CD4-positive, CD25-positive, alpha-beta regulatory T cell (primary cell): ENCODE measurements around the gene RPL23. TPM values are rescaled to one million over a fixed set of nuclear protein-coding genes. Genes with fewer than 3 reads are reported as not detected.

ENCODE experiments used
- ATAC-seq, 2 donors: fragments of 150-1000 bp; cut with Tn5 transposase; one replicate each; pipeline ENCODE4 v1.10.0; 2021; ENCODE audit warnings: low read depth in 2 of 2, moderate number of reproducible peaks in 2 of 2, moderate library complexity in 1 of 2
- DNase-seq, 3 donors: peaks; one replicate each; pipeline versions ENCODE4 v3.0.0 to v3.0.0-alpha.2; 2012 to 2022; ENCODE audit warnings: mixed read lengths in 1 of 3
- H3K27ac ChIP-seq: one replicate; pipeline ENCODE4 v1.7.0; 2013; ENCODE audit warnings: mild to moderate bottlenecking, low read length; ENCODE audit not compliant: insufficient read depth, poor library complexity, severe bottlenecking
- H3K27me3 ChIP-seq: one replicate; pipeline ENCODE4 v1.7.0; 2013; ENCODE audit warnings: low read length; ENCODE audit not compliant: control insufficient read depth, insufficient read depth
- H3K36me3 ChIP-seq: one replicate; pipeline ENCODE4 v1.7.0; 2013; ENCODE audit warnings: mild to moderate bottlenecking, low read length, moderate library complexity; ENCODE audit not compliant: control insufficient read depth, insufficient read depth
- H3K4me1 ChIP-seq: 2 replicates; pipeline ENCODE4 v1.7.0; 2013; ENCODE audit warnings: mild to moderate bottlenecking, low read length; ENCODE audit not compliant: insufficient read depth, control insufficient read depth, poor library complexity, severe bottlenecking
- H3K4me3 ChIP-seq: one replicate; pipeline ENCODE4 v1.7.0; 2013; ENCODE audit warnings: low read depth, mild to moderate bottlenecking, low read length, moderate library complexity
- H3K9me3 ChIP-seq, 2 experiments: 1 replicate in 1 of 2; 2 replicates in 1 of 2; pipeline ENCODE4 v1.7.0; 2013; ENCODE audit warnings: low read length in 2 of 2, mild to moderate bottlenecking in 1 of 2, moderate library complexity in 1 of 2; ENCODE audit not compliant: control insufficient read depth in 2 of 2
- H3K27ac Mint-ChIP-seq, 3 donors: one replicate each; pipeline ENCODE4 v1.8.0; 2020 to 2022; ENCODE audit warnings: mild to moderate bottlenecking in 3 of 3, mixed read lengths in 3 of 3, moderate library complexity in 2 of 3
- H3K27me3 Mint-ChIP-seq: one replicate; pipeline ENCODE4 v1.8.0; 2022; ENCODE audit warnings: mild to moderate bottlenecking, mixed read lengths
- H3K36me3 Mint-ChIP-seq: one replicate; pipeline ENCODE4 v1.8.0; 2020; ENCODE audit warnings: mixed read lengths
- H3K4me1 Mint-ChIP-seq, 4 donors: one replicate each; pipeline ENCODE4 v1.8.0; 2020 to 2022; ENCODE audit warnings: mixed read lengths in 4 of 4, mild to moderate bottlenecking in 1 of 4
- H3K4me3 Mint-ChIP-seq, 4 donors: one replicate each; pipeline ENCODE4 v1.8.0; 2020 to 2022; ENCODE audit warnings: mild to moderate bottlenecking in 4 of 4, mixed read lengths in 4 of 4, moderate library complexity in 3 of 4
- H3K9me3 Mint-ChIP-seq, 7 donors: one replicate each; pipeline ENCODE4 v1.8.0; 2020 to 2022; ENCODE audit warnings: mixed read lengths in 7 of 7, mild to moderate bottlenecking in 3 of 7, moderate library complexity in 2 of 7
- polyA plus RNA-seq, 4 donors: library from polyadenylated mRNA; unstranded; fragments of 300-500 nt; fragmentation: Illumina TruSeq; gene quantifications; one replicate each; pipeline ENCODE4 v1.2.3, GENCODE V29; 2021
- total RNA-seq: library from RNA; stranded (reverse); gene quantifications from one replicate; pipeline ENCODE4 v1.2.3, GENCODE V29; 2022

Gene RPL23
- total and polyA plus RNA-seq, 5 donors from 2014 or later, result 1,034 to 1,411 (median 1,347) TPM

DNA sequence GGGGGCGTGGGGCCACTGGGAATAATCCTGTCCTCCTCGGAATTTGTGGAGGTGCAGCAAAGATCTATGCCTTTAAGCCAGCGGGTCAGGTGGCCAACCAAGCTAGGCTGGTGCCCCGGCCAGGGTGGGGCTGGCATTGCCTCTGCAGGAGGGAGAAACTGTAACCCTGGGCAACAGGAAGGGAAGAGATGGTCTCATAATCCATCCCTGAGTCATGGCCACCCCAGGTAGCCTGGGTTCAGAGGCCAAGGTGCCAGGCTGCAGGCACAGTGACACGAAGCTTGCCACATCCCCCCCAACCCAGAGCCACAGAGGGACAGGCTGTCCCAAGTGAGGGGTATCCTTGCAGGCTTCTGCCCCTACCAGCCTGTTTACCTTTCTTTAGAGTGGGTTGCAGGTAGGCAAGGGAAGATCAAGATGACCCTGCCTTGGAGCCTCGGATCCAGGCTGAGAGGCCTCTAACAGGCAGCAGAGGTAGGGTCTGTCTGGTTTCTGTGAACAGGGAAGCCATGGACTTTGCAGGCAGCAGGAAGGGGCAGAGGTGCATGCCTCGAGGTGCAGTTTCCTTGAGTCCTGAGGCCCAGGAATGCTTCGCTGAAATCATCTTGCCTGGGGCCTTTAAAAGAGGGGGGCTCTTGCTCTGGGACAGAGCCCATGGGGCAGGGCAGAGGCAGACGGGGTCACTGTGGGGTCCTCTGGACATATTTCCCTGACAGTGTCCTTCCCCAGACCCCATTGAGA is 20.3 kb upstream of the RPL23 start:
- peak overlapping the region; percentile 86 for H3K27ac ChIP-seq
- H3K27ac Mint-ChIP-seq, result peak overlapping the region in 2 of 3 donors; percentile 71 to 97
- peaks cover 0 to 80% (median 57%) of the 10 kb centered on the region in 4 donors for H3K4me1 Mint-ChIP-seq
- H3K9me3 Mint-ChIP-seq, result peaks cover 0 to 2% (median 0%) of the 10 kb centered on the region in 7 donors
- H3K4me3 ChIP-seq, result no peak overlapping the region
- H3K4me3 Mint-ChIP-seq, result peak overlapping the region; percentile 55 to 99 (median 77)
- peaks cover 20% of the 10 kb centered on the region for H3K27me3 Mint-ChIP-seq
- H3K36me3 Mint-ChIP-seq, result peaks cover 13% of the 10 kb centered on the region
- ATAC-seq (no peak), DNase-seq (no peak)
- no peaks in the 10 kb centered on the region for H3K9me3 ChIP-seq
- H3K27me3 ChIP-seq, result no peaks in the 10 kb centered on the region
- H3K36me3 ChIP-seq, result peaks cover 16% of the 10 kb centered on the region
- peaks cover 80% of the 10 kb centered on the region for H3K4me1 ChIP-seq

DNA sequence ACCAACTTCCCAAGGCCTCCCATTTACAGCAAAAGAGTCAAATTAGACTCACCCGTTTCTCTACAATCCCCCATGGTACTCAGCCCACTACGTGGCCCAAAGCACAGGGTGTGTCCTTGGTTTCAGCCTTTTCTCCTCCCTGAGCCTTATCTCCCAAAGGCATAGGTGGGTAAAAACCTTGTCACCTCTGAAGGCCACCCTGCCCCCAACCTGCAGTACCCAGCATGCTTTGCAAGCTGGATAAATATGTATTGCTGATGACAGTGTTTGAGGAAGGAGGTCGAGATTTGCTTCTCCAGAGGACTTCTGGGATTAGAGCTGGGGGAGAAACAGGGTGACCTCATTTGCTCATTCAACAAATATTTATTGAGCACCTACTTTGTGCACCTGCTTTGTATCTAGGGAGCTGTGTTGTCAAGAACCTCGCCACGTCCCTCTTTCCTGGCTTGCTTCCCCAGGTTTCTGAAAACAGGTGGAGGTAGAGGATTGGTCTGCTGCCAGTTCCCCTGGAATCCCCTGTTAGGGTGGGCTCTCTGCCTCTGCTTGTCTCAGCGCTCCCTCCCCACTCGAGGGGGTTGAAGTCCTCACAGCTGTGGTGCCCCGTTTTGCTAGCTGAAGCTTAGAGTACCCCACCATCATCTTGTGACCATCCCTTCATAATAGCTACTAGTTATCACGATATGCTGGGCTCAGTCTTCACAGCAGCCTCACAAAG is 19.3 kb upstream of the RPL23 start:
- Histone ChIP-seq H3K27me3 (no peaks in the 10 kb centered on the region), H3K27ac (peak overlapping the region; percentile 86), H3K9me3 (no peaks in the 10 kb centered on the region), H3K4me3 (peak overlapping the region; percentile 84), H3K36me3 (peaks cover 6% of the 10 kb centered on the region), H3K4me1 (peaks cover 83% of the 10 kb centered on the region)
- Mint-ChIP-seq H3K9me3 (peaks cover 0 to 2% (median 0%) of the 10 kb centered on the region in 7 donors), H3K27ac (peak overlapping the region; percentile 96 to 98 (median 97)), H3K4me1 (peaks cover 1 to 80% (median 55%) of the 10 kb centered on the region in 4 donors), H3K36me3 (peaks cover 5% of the 10 kb centered on the region), H3K4me3 (peak overlapping the region; percentile 95 to 99 (median 98)), H3K27me3 (peaks cover 21% of the 10 kb centered on the region)
- ATAC-seq (no peak), DNase-seq (no peak)

DNA sequence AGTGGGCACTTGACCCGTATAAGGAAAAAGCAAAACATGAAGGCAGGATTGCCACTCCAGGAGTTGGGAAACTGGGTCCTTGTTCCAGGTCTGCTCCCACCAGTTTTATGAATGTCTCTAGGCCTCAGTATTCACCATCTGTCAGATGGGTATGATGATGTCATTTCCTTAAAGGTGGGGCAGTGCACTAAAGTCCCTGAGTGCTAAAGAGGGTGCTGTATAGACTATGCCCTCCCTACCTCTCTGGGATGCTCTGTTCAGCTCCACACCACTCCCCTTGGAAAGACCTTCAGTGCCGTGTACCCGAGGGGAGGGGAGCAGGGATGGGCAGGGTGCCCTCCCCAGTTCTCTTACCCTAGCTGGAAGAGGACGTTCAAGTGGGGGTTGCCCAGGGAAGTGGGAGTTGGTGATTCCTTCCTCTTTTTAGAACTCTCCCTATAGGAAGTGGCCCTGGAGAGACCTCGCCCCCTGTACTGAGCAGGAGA is 18.5 kb upstream of the RPL23 start:
- peak overlapping the region; percentile 96 to 98 (median 97) for H3K27ac Mint-ChIP-seq
- Histone ChIP-seq H3K9me3 (no peaks in the 10 kb centered on the region), H3K36me3 (peaks cover 4% of the 10 kb centered on the region), H3K4me3 (peak overlapping the region; percentile 84), H3K27ac (peak overlapping the region; percentile 86), H3K4me1 (peaks cover 76% of the 10 kb centered on the region), H3K27me3 (no peaks in the 10 kb centered on the region)
- peaks cover 8 to 79% (median 57%) of the 10 kb centered on the region in 4 donors for H3K4me1 Mint-ChIP-seq
- peaks cover 0 to 2% (median 0%) of the 10 kb centered on the region in 7 donors for H3K9me3 Mint-ChIP-seq
- H3K4me3 Mint-ChIP-seq, result peak overlapping the region; percentile 95 to 99 (median 98)
- DNase-seq, result peak in 1 of 3 donors; percentile 51
- no peak for ATAC-seq
- peaks cover 4% of the 10 kb centered on the region for H3K36me3 Mint-ChIP-seq
- peaks cover 21% of the 10 kb centered on the region for H3K27me3 Mint-ChIP-seq

GRCh38 chr17:38871247-38872015 is 17.9 kb upstream of the RPL23 start:
- H3K9me3 Mint-ChIP-seq, result peaks cover 0 to 2% (median 0%) of the 10 kb centered on the region in 7 donors
- Histone ChIP-seq H3K27ac (peak overlapping the region; percentile 86), H3K9me3 (no peaks in the 10 kb centered on the region), H3K4me3 (peak overlapping the region; percentile 84), H3K27me3 (no peaks in the 10 kb centered on the region), H3K4me1 (peaks cover 72% of the 10 kb centered on the region), H3K36me3 (peaks cover 4% of the 10 kb centered on the region)
- peak overlapping the region; percentile 96 to 98 (median 97) for H3K27ac Mint-ChIP-seq
- H3K4me3 Mint-ChIP-seq, result peak overlapping the region; percentile 95 to 99 (median 98)
- H3K4me1 Mint-ChIP-seq, result peaks cover 8 to 72% (median 54%) of the 10 kb centered on the region in 4 donors
- H3K36me3 Mint-ChIP-seq, result peaks cover 4% of the 10 kb centered on the region
- DNase-seq (peak; percentile 48 to 84 (median 61)), ATAC-seq (peak; percentile 25 to 38)
- peaks cover 21% of the 10 kb centered on the region for H3K27me3 Mint-ChIP-seq

- Mint-ChIP-seq H3K4me3 (peak overlapping the region; percentile 98 to 99 (median 98)), H3K9me3 (peaks cover 0 to 2% (median 0%) of the 10 kb centered on the region in 7 donors), H3K27ac (peak overlapping the region; percentile 32 to 97 (median 96)), H3K4me1 (peaks cover 8 to 64% (median 48%) of the 10 kb centered on the region in 4 donors), H3K36me3 (peaks cover 4% of the 10 kb centered on the region), H3K27me3 (peaks cover 21% of the 10 kb centered on the region)
- ATAC-seq (peak; percentile 50 to 52), DNase-seq (peak; percentile 65 to 87 (median 71))
- Histone ChIP-seq H3K9me3 (no peaks in the 10 kb centered on the region), H3K36me3 (peaks cover 4% of the 10 kb centered on the region), H3K27ac (peak overlapping the region; percentile 86), H3K4me3 (peak overlapping the region; percentile 84), H3K4me1 (peaks cover 66% of the 10 kb centered on the region), H3K27me3 (no peaks in the 10 kb centered on the region)
These were observed 17.0 kb upstream of the RPL23 start for GRCh38 chr17:38870259-38871165.

GRCh38 chr17:38869526-38870258 is 16.2 kb upstream of the RPL23 start, which contains the start of gene LASP1:
TSS of gene LASP1 (plus strand) at chr17:38870058. CDS start at chr17:38870190, 132 bp downstream.
- Histone ChIP-seq H3K36me3 (peaks cover 4% of the 10 kb centered on the region), H3K4me1 (peaks cover 58% of the 10 kb centered on the region), H3K27ac (peak within 1 kb of the TSS; percentile 86), H3K9me3 (no peaks in the 10 kb centered on the region), H3K4me3 (peak within 1 kb of the TSS; percentile 85), H3K27me3 (no peaks in the 10 kb centered on the region)
- Mint-ChIP-seq H3K9me3 (peaks cover 0 to 2% (median 0%) of the 10 kb centered on the region in 7 donors), H3K4me1 (peaks cover 8 to 56% (median 43%) of the 10 kb centered on the region in 4 donors), H3K27me3 (peaks cover 21% of the 10 kb centered on the region), H3K36me3 (peaks cover 4% of the 10 kb centered on the region), H3K4me3 (peak within 1 kb of the TSS; percentile 98 to 99 (median 98)), H3K27ac (peak within 1 kb of the TSS; percentile 84 to 97 (median 96))
- ATAC-seq (peak; percentile 76 to 77), DNase-seq (peak; percentile 78 to 95 (median 89))
